Measurements from ENCODE around the gene ID1.
"Not testable (repeated sequence)": the region's sequence is repeated elsewhere in the genome, so short reads cannot be mapped to it uniquely, and the experiment has no call there.

The ID1 gene

DNA sequence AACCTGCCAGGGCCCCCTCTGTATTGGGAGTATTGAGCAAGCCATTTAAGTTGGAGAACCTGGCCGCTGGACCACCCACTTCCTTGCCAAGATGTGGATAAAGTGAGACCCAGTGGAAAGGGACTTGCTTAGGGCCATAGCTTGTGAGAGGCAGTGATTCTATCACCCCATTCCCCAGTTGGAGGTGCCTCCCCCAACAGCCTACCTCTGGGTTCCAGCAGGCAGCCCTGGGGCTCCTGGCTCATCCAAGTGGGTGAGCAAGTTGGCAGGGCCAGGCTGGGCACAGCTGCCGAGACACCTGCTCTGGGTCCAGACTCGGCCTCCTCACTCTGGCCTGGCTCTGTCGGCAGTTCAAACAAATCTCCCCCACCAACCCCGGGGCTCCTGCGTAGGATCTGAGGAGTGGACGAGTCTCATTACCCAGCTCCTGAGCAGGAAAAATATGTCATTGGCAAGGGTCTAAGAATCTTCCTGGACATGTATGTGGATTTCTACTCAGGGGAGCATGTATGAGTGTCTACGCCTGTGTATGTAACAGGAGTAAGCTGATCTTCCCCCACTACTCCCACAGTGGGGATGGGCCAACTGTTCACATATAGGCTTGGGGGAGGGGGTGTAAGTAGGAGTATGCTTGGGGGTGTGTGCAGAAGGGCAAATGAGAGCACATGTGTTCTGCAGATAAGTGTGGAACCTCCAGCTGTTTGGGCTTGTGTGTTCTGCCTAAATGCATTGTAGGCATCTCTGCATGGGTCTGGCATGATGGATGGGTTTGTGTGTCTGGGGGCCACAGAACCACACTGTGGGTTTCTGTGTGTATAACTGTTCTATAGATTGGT, 1.9 kb downstream of the ID1 start:
- in situ Hi-C loops (cut with HindIII; ENCODE audit: low pct_ligation_motif_present, low sequenced_read_pairs), result no loop called here
- no peaks in the 10 kb centered on the region for H3K27me3 ChIP-seq (replicated peaks)
- TF ChIP-seq, protein P1, sequence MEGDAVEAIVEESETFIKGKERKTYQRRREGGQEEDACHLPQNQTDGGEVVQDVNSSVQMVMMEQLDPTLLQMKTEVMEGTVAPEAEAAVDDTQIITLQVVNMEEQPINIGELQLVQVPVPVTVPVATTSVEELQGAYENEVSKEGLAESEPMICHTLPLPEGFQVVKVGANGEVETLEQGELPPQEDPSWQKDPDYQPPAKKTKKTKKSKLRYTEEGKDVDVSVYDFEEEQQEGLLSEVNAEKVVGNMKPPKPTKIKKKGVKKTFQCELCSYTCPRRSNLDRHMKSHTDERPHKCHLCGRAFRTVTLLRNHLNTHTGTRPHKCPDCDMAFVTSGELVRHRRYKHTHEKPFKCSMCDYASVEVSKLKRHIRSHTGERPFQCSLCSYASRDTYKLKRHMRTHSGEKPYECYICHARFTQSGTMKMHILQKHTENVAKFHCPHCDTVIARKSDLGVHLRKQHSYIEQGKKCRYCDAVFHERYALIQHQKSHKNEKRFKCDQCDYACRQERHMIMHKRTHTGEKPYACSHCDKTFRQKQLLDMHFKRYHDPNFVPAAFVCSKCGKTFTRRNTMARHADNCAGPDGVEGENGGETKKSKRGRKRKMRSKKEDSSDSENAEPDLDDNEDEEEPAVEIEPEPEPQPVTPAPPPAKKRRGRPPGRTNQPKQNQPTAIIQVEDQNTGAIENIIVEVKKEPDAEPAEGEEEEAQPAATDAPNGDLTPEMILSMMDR (IDR thresholded peaks at IDR 0.05; ENCODE audit: low read depth, low read length, missing control alignments), result no peak
- DNase-seq, result no peak
- no peak overlapping the region for H3K27ac ChIP-seq
- H3K4me3 ChIP-seq (ENCODE audit: low read depth, low read length), result peak overlapping the region; percentile 94
- H3K36me3 ChIP-seq (replicated peaks), result no peaks in the 10 kb centered on the region

DNA sequence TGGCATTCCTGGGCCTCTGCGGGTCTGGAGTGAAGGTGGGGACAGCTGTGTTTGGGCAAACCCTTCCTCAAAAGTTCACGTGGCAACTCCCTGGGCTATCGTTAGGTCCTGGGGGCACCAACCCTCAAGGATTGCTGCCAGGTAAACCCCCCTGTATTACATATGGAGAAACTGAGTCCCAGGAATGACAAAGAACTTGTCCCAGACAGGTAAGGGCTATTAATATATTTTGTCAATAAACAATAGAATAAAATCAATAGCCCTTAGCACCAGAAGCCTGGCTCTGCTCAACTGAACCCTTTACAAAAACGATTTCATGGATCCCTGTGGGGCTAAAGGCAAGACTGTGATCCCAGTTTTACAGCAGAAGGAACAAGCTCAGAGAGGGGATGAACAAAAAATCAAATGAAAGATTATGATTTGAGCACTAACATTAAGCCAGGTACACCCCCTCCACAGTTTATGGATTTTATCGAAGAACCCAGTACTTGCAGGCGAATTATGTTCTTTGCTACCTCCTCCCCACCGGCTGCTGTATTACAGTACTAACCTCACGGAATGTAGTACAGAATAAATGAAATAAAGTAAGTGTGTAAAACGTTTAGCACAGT, 2.7 kb downstream of the ID1 start:
- DNase-seq, result no peak
- no peaks in the 10 kb centered on the region for H3K27me3 ChIP-seq (replicated peaks)
- TF ChIP-seq, protein P1 (IDR thresholded peaks at IDR 0.05; ENCODE audit: low read depth, low read length, missing control alignments), result no peak
- in situ Hi-C loops (cut with HindIII; ENCODE audit: low pct_ligation_motif_present, low sequenced_read_pairs), result no loop called here
- H3K4me3 ChIP-seq (ENCODE audit: low read depth, low read length), result peak overlapping the region; percentile 94
- H3K36me3 ChIP-seq (replicated peaks), result no peaks in the 10 kb centered on the region
- no peak overlapping the region for H3K27ac ChIP-seq

DNA sequence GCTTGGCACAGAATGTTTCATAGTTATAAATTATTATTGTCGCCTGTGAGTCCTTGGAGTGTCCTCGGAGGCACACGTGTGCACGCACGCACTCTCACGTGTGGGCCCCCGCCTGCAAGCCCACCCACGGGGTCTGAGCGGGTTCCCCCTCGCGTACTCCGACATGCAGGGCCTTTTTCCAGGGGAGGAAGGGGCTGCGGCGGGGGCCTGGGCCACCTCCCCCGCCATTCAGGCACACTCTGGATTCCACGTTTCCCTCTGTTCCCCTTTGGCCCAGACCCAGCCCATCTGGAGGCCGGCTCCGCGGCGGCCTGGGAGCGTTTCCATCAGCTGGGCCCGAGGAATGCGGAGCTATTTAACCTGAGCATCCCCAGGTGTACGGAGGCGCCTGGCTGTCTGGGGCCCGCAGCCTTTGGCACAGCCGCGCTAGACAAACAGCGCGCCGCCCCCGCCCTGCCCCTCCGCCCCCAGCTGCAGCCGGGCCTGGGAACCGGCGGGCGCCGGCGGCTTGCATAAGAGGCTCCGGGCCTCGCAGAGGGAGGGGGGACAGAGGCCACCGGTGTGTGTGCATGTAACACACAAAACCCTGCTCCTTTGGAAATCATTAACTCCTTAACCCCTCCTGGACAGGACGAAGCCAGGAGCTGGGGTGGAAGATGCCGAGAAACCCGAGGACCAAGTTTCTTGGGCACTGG, 3.3 kb downstream of the ID1 start:
- no peak for DNase-seq
- no peaks in the 10 kb centered on the region for H3K36me3 ChIP-seq (replicated peaks)
- H3K27ac ChIP-seq, result no peak overlapping the region
- no peaks in the 10 kb centered on the region for H3K27me3 ChIP-seq (replicated peaks)
- TF ChIP-seq, protein P1 (IDR thresholded peaks at IDR 0.05; ENCODE audit: low read depth, low read length, missing control alignments), result no peak
- in situ Hi-C loops (cut with HindIII; ENCODE audit: low pct_ligation_motif_present, low sequenced_read_pairs), result no loop called here
- H3K4me3 ChIP-seq (ENCODE audit: low read depth, low read length), result peak overlapping the region; percentile 29

DNA sequence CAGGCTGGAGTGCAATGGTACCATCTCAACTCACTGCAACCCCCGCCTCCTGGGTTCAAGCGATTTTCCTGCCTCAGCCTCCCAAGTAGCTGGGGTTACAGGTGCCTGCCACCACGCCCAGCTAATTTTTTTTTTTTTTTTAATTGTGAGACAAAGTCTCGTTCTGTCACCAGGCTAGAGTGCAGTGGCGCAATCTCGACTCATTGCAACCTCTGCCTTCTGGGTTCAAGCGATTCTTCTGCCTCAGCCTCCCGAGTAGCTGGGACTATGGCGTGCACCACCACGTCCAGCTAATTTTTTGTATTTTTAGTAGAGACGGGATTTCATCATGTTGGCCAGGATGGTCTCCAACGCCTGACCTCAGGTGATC, 7.2 kb downstream of the ID1 start:
- H3K27me3 ChIP-seq (replicated peaks); H3K27ac ChIP-seq; H3K36me3 ChIP-seq (replicated peaks); DNase-seq; H3K4me3 ChIP-seq (ENCODE audit: low read depth, low read length): not testable (repeated sequence)
- in situ Hi-C loops (cut with HindIII; ENCODE audit: low pct_ligation_motif_present, low sequenced_read_pairs), result loop anchor here (5.0 kb wide), 1 partner anchor 45 kb away; no protein-coding TSS in a partner anchor

DNA sequence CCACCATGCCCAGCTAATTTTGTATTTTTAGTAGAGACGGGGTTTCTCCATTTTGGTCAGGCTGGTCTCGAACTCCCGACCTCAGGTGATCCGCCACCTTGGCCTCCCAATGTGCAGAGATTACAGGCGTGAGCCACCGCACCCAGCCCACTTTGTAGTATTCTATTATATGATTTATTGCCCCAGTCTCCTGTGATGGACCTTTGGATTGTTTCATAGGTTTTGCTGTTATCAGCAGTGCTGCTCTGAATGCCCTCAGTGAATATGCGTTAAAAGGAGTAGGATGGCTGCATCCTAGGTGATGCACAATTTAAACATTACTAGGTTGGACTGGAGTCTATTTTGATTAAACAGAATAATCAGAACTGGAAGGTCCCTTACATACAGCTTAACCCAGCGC, 10.3 kb downstream of the ID1 start:
- H3K36me3 ChIP-seq (replicated peaks), result no peaks in the 10 kb centered on the region
- H3K4me3 ChIP-seq (ENCODE audit: low read depth, low read length), result no peak overlapping the region
- in situ Hi-C loops (cut with HindIII; ENCODE audit: low pct_ligation_motif_present, low sequenced_read_pairs), result no loop called here
- H3K27me3 ChIP-seq (replicated peaks), result no peaks in the 10 kb centered on the region
- DNase-seq, result no peak
- no peak overlapping the region for H3K27ac ChIP-seq
- TF ChIP-seq, protein P1 (IDR thresholded peaks at IDR 0.05; ENCODE audit: low read depth, low read length, missing control alignments), result no peak

DNA sequence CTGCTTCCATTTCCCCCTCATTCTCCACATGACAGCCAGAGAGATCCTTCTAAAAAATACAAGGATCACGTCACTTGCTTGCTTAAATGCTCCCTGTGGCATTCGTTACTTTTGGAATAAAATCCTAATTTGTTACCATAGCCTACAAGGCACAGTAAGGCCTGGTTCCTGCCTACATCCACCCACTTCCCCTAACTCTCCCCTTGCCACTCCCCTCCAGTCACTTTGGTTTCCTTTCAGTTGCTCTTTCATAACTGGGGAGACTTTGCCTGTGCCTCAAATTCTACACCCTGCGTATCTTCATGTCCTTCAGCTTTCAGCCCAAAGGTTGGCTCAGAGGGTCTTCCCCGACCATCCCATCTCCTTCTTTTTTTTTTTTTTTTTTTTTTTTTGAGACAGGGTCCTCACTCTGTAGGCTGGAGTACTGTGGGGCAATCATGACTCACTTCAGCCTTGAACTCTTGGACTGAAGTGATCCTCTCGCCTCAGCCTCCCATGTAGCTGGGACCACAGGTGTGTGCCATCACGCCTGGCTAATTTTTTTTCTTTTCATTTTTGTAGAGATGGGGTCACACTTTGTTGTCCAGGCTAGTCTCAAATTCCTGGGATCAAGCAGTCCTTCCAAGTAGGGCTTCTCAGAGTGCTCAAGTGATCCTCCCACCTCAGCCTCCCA, 12.5 kb downstream of the ID1 start:
- Histone ChIP-seq H3K36me3 (replicated peaks) (no peaks in the 10 kb centered on the region), H3K27me3 (replicated peaks) (no peaks in the 10 kb centered on the region), H3K27ac (no peak overlapping the region), H3K4me3 (ENCODE audit: low read depth, low read length) (no peak overlapping the region)
- in situ Hi-C loops (cut with HindIII; ENCODE audit: low pct_ligation_motif_present, low sequenced_read_pairs), result no loop called here
- TF ChIP-seq, protein P1 (IDR thresholded peaks at IDR 0.05; ENCODE audit: low read depth, low read length, missing control alignments), result no peak
- DNase-seq, result no peak

Data from brain microvascular endothelial cell (primary cell).